Measurements from ENCODE around the gene CHST9.
"Not testable (repeated sequence)": the region's sequence is repeated elsewhere in the genome, so short reads cannot be mapped to it uniquely, and the experiment has no call there.

CHST9 gene

DNA sequence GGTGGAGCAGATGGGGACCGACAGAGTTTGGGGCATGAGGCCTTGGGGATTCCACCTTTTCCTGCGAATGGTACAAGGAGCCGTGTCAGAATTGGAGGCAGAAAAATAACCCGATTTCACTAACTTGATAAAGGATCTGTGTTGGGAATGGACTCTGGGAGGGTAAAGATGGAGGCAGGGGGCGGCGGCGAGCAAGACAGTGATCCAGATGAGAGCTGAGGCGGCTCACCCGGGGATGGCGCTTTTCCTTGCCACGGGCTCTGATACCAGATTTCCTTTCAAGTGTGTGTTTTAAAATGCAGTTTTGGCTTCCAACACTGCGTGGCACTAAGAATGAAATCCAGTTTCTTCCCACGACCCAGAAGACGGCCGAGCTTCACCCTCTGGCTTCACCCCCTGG lies 212.6 kb downstream of the CHST9 start:
- not testable (repeated sequence) for H3K27ac ChIP-seq (ENCODE audit: low read depth, low read length); H3K4me1 ChIP-seq (ENCODE audit: control insufficient read depth, insufficient read depth, low read length); H3K9me3 ChIP-seq (ENCODE audit: control insufficient read depth, insufficient read depth, low read length); H3K27me3 ChIP-seq (ENCODE audit: control insufficient read depth, insufficient read depth, low read length); H3K4me3 ChIP-seq (ENCODE audit: low read depth, low read length); H3K9ac ChIP-seq (ENCODE audit: low read depth, low read length); H3K36me3 ChIP-seq (ENCODE audit: control insufficient read depth, insufficient read depth, low read length)

DNA sequence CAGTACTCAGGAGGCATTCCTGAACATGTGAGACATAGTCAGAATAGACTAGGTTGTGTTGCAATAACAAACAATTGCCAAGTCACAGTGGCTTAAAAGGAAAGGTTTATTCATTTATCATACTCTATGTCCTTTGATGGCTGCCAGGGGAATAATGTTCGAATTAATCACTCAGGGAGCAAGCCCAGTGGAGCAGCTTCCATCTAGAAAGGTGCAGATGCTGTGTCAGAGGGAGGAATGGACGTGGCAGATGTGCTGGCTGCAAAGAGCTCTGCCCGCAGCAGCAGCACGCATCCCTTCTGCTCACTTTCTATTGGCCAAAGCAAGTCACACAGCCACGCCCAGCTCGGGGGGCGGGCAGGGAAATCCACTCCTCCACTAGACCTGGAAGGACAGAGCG lies 213.7 kb downstream of the CHST9 start:
- H3K4me3 ChIP-seq (ENCODE audit: low read depth, low read length): no peak overlapping the region
- no peaks in the 10 kb centered on the region for H3K9me3 ChIP-seq (ENCODE audit: control insufficient read depth, insufficient read depth, low read length)
- no peaks in the 10 kb centered on the region for H3K27me3 ChIP-seq (ENCODE audit: control insufficient read depth, insufficient read depth, low read length)
- H3K4me1 ChIP-seq (ENCODE audit: control insufficient read depth, insufficient read depth, low read length): no peaks in the 10 kb centered on the region
- H3K27ac ChIP-seq (ENCODE audit: low read depth, low read length): no peak overlapping the region
- H3K36me3 ChIP-seq (ENCODE audit: control insufficient read depth, insufficient read depth, low read length): no peaks in the 10 kb centered on the region
- H3K9ac ChIP-seq (ENCODE audit: low read depth, low read length): no peak overlapping the region

DNA sequence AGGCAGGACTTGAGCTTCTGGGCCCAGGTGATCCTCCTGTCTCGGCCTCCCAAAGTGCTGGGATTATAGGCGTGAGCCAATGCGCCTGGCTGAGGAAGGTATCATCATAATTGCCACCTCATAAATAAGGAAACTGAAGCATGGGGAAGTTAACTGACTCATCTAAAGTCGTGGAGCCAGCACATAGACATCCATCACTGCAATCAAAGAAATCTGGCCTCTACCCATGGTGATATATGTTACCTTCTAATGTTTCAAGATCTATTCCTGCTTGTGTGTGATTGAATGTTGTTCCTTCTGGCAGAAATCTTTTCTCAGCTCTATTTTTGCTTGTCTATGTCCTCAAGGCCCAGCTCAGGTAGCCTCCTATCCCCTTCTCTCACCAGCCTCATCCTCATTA lies 214.5 kb downstream of the CHST9 start:
- no peaks in the 10 kb centered on the region for H3K36me3 ChIP-seq (ENCODE audit: control insufficient read depth, insufficient read depth, low read length)
- H3K27me3 ChIP-seq (ENCODE audit: control insufficient read depth, insufficient read depth, low read length): no peaks in the 10 kb centered on the region
- no peaks in the 10 kb centered on the region for H3K9me3 ChIP-seq (ENCODE audit: control insufficient read depth, insufficient read depth, low read length)
- H3K27ac ChIP-seq (ENCODE audit: low read depth, low read length): no peak overlapping the region
- H3K4me1 ChIP-seq (ENCODE audit: control insufficient read depth, insufficient read depth, low read length): no peaks in the 10 kb centered on the region
- no peak overlapping the region for H3K4me3 ChIP-seq (ENCODE audit: low read depth, low read length)
- H3K9ac ChIP-seq (ENCODE audit: low read depth, low read length): no peak overlapping the region

DNA sequence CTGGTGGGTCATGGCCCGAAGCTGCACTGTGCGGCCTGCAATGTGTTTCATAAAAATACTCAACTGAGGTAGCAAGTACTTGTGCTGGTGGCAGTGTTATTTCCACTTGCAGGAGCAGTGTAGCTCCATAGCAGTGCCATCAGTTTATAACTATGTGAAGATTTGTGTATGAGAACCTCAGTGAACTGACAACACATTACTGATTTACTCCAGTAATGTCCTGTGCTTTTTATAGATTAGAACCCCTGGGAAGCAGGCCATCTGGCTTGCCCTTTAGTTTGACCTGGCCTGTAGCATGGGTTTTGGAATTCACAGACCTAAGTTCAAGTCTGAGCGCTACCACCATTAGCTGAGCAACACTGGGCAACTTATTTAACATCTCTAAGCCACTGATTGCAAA lies 219.9 kb downstream of the CHST9 start:
- no peak overlapping the region for H3K9ac ChIP-seq (ENCODE audit: low read depth, low read length)
- H3K4me3 ChIP-seq (ENCODE audit: low read depth, low read length): no peak overlapping the region
- no peaks in the 10 kb centered on the region for H3K36me3 ChIP-seq (ENCODE audit: control insufficient read depth, insufficient read depth, low read length)
- peaks cover 2% of the 10 kb centered on the region; the same call in 1 of the 2 replicates for H3K4me1 ChIP-seq (ENCODE audit: control insufficient read depth, insufficient read depth, low read length)
- no peak overlapping the region for H3K27ac ChIP-seq (ENCODE audit: low read depth, low read length)
- no peaks in the 10 kb centered on the region for H3K27me3 ChIP-seq (ENCODE audit: control insufficient read depth, insufficient read depth, low read length)
- no peaks in the 10 kb centered on the region for H3K9me3 ChIP-seq (ENCODE audit: control insufficient read depth, insufficient read depth, low read length)

- Histone ChIP-seq H3K36me3 (ENCODE audit: control insufficient read depth, insufficient read depth, low read length) (no peaks in the 10 kb centered on the region), H3K27me3 (ENCODE audit: control insufficient read depth, insufficient read depth, low read length) (no peaks in the 10 kb centered on the region), H3K4me3 (ENCODE audit: low read depth, low read length) (no peak overlapping the region), H3K9ac (ENCODE audit: low read depth, low read length) (no peak overlapping the region), H3K4me1 (ENCODE audit: control insufficient read depth, insufficient read depth, low read length) (peaks cover 2% of the 10 kb centered on the region; the same call in 1 of the 2 replicates), H3K9me3 (ENCODE audit: control insufficient read depth, insufficient read depth, low read length) (no peaks in the 10 kb centered on the region), H3K27ac (ENCODE audit: low read depth, low read length) (no peak overlapping the region)
Measured at GRCh38 chr18:26963292-26963691, 221.8 kb downstream of the CHST9 start.

DNA sequence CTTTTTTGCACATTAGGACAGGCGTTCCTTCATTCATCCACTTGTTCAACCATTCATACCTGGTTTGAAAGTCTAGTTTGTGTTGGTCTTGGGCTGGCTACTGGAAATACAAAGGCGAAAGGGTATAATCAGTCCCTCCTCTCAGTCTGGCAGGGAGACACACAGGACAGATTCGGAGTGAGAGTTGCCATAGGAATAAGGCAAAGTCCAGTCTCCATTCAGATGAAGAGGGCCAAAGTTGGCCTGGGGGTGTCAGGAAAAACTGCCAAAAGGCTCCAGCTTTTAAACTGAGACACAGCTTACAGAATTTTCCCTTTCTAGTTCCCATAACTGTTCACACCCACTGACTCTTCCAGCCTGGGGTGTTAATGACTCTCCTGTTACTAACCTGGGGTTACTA lies 223.3 kb downstream of the CHST9 start:
- H3K4me1 ChIP-seq (ENCODE audit: control insufficient read depth, insufficient read depth, low read length): peaks cover 10% of the 10 kb centered on the region
- H3K36me3 ChIP-seq (ENCODE audit: control insufficient read depth, insufficient read depth, low read length): no peaks in the 10 kb centered on the region
- H3K9me3 ChIP-seq (ENCODE audit: control insufficient read depth, insufficient read depth, low read length): no peaks in the 10 kb centered on the region
- no peak overlapping the region for H3K4me3 ChIP-seq (ENCODE audit: low read depth, low read length)
- H3K27me3 ChIP-seq (ENCODE audit: control insufficient read depth, insufficient read depth, low read length): no peaks in the 10 kb centered on the region
- H3K9ac ChIP-seq (ENCODE audit: low read depth, low read length): no peak overlapping the region
- H3K27ac ChIP-seq (ENCODE audit: low read depth, low read length): no peak overlapping the region

- no peak overlapping the region for H3K9ac ChIP-seq (ENCODE audit: low read depth, low read length)
- no peak overlapping the region for H3K4me3 ChIP-seq (ENCODE audit: low read depth, low read length)
- no peaks in the 10 kb centered on the region for H3K27me3 ChIP-seq (ENCODE audit: control insufficient read depth, insufficient read depth, low read length)
- no peaks in the 10 kb centered on the region for H3K36me3 ChIP-seq (ENCODE audit: control insufficient read depth, insufficient read depth, low read length)
- peaks cover 14% of the 10 kb centered on the region for H3K4me1 ChIP-seq (ENCODE audit: control insufficient read depth, insufficient read depth, low read length)
- H3K9me3 ChIP-seq (ENCODE audit: control insufficient read depth, insufficient read depth, low read length): no peaks in the 10 kb centered on the region
- no peak overlapping the region for H3K27ac ChIP-seq (ENCODE audit: low read depth, low read length)
Measured at GRCh38 chr18:26960911-26961310, 224.2 kb downstream of the CHST9 start.

- no peaks in the 10 kb centered on the region for H3K9me3 ChIP-seq (ENCODE audit: control insufficient read depth, insufficient read depth, low read length)
- H3K27me3 ChIP-seq (ENCODE audit: control insufficient read depth, insufficient read depth, low read length): no peaks in the 10 kb centered on the region
- H3K4me1 ChIP-seq (ENCODE audit: control insufficient read depth, insufficient read depth, low read length): peaks cover 11% of the 10 kb centered on the region
- no peaks in the 10 kb centered on the region for H3K36me3 ChIP-seq (ENCODE audit: control insufficient read depth, insufficient read depth, low read length)
- H3K27ac ChIP-seq (ENCODE audit: low read depth, low read length): peak overlapping the region; percentile 94
- H3K4me3 ChIP-seq (ENCODE audit: low read depth, low read length): peak overlapping the region; percentile 31
- no peak overlapping the region for H3K9ac ChIP-seq (ENCODE audit: low read depth, low read length)
Measured at GRCh38 chr18:26956863-26957262, 228.2 kb downstream of the CHST9 start.

DNA sequence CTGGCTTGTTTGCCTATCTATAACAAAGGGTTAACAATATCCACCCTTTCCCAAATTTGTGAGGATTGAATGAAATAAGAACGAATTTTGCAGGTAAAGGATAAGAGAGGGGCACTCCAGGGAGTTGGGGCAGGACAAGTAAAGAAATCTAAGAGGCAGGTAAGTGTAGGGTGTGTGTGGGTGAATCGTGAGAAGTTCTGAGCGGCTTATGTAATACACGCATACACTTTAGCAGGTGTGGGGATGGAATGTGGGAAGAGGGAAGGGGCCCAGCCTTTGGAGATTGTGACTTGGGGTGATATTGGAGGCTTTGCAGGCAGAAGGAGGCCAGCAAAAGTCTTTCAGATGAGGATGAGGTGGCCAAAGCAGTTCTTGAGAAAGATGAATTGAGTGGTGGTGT lies 236.4 kb downstream of the CHST9 start:
- no peak overlapping the region for H3K27ac ChIP-seq (ENCODE audit: low read depth, low read length)
- no peak overlapping the region for H3K9ac ChIP-seq (ENCODE audit: low read depth, low read length)
- no peaks in the 10 kb centered on the region for H3K36me3 ChIP-seq (ENCODE audit: control insufficient read depth, insufficient read depth, low read length)
- no peaks in the 10 kb centered on the region for H3K9me3 ChIP-seq (ENCODE audit: control insufficient read depth, insufficient read depth, low read length)
- no peak overlapping the region for H3K4me3 ChIP-seq (ENCODE audit: low read depth, low read length)
- H3K4me1 ChIP-seq (ENCODE audit: control insufficient read depth, insufficient read depth, low read length): no peaks in the 10 kb centered on the region
- no peaks in the 10 kb centered on the region for H3K27me3 ChIP-seq (ENCODE audit: control insufficient read depth, insufficient read depth, low read length)

GRCh38 chr18:26943906-26944305 lies 241.2 kb downstream of the CHST9 start:
- Histone ChIP-seq H3K27me3 (ENCODE audit: control insufficient read depth, insufficient read depth, low read length) (no peaks in the 10 kb centered on the region), H3K9me3 (ENCODE audit: control insufficient read depth, insufficient read depth, low read length) (no peaks in the 10 kb centered on the region), H3K36me3 (ENCODE audit: control insufficient read depth, insufficient read depth, low read length) (no peaks in the 10 kb centered on the region), H3K27ac (ENCODE audit: low read depth, low read length) (no peak overlapping the region), H3K4me1 (ENCODE audit: control insufficient read depth, insufficient read depth, low read length) (no peaks in the 10 kb centered on the region), H3K4me3 (ENCODE audit: low read depth, low read length) (no peak overlapping the region), H3K9ac (ENCODE audit: low read depth, low read length) (no peak overlapping the region)

- Histone ChIP-seq H3K27ac (ENCODE audit: low read depth, low read length) (no peak overlapping the region), H3K4me3 (ENCODE audit: low read depth, low read length) (no peak overlapping the region), H3K27me3 (ENCODE audit: control insufficient read depth, insufficient read depth, low read length) (no peaks in the 10 kb centered on the region), H3K36me3 (ENCODE audit: control insufficient read depth, insufficient read depth, low read length) (no peaks in the 10 kb centered on the region), H3K9ac (ENCODE audit: low read depth, low read length) (no peak overlapping the region), H3K4me1 (ENCODE audit: control insufficient read depth, insufficient read depth, low read length) (no peaks in the 10 kb centered on the region), H3K9me3 (ENCODE audit: control insufficient read depth, insufficient read depth, low read length) (no peaks in the 10 kb centered on the region)
Measured at GRCh38 chr18:26941584-26941983, 243.5 kb downstream of the CHST9 start.

Measured in HUES48 (cell line).